Brain microvascular endothelial cell (primary cell): ENCODE data around the gene YY1.

ENCODE experiments used
- DNase-seq: peaks from one replicate; pipeline ENCODE4 v3.0.0-alpha.2; 2020
- H3K27ac ChIP-seq: fragments of 250-450 bp; sonication (Bioruptor Pico); 2 replicates; pipeline ENCODE4 v1.5.1; 2020; ENCODE audit warnings: mild to moderate bottlenecking, moderate library complexity
- H3K27me3 ChIP-seq: fragments of 250-450 bp; sonication (Bioruptor Pico); replicated peaks from 2 replicates; pipeline ENCODE4 v1.5.1; 2020; ENCODE audit warnings: mild to moderate bottlenecking
- H3K36me3 ChIP-seq: fragments of 250-450 bp; sonication (Bioruptor Pico); replicated peaks from 2 replicates; pipeline ENCODE4 v1.5.1; 2020; ENCODE audit warnings: mild to moderate bottlenecking
- H3K4me3 ChIP-seq: 2 replicates; pipeline ENCODE4 v1.5.1; 2011; ENCODE audit warnings: low read depth, mild to moderate bottlenecking, control low read depth, low read length, moderate library complexity
- CTCF ChIP-seq: IDR thresholded peaks from 2 replicates; pipeline ENCODE4 v1.5.1; 2011; ENCODE audit warnings: low read depth, mild to moderate bottlenecking, moderate library complexity, low read length, control low read depth, inconsistent platforms; ENCODE audit errors: missing control alignments
- in situ Hi-C: cut with HindIII; loops from 2 replicates; pipeline ENCODE4 v1.10.0; 2017; ENCODE audit warnings: low sequenced_read_pairs, low pct_ligation_motif_present

The YY1 gene

GRCh38 chr14:100290607-100291304 is 51.8 kb downstream of the YY1 start:
- no peak overlapping the region for H3K27ac ChIP-seq
- in situ Hi-C loops = no loop called here
- H3K36me3 ChIP-seq = peaks cover 9% of the 10 kb centered on the region
- no peak for DNase-seq
- no peak for TF ChIP-seq CTCF
- no peak overlapping the region for H3K4me3 ChIP-seq
- H3K27me3 ChIP-seq = no peaks in the 10 kb centered on the region

- no peak for DNase-seq
- no peak for TF ChIP-seq CTCF
- Histone ChIP-seq H3K27ac (no peak overlapping the region), H3K36me3 (peaks cover 9% of the 10 kb centered on the region), H3K4me3 (no peak overlapping the region), H3K27me3 (no peaks in the 10 kb centered on the region)
- in situ Hi-C loops = no loop called here
These were observed 52.5 kb downstream of the YY1 start for GRCh38 chr14:100291305-100292075.

GRCh38 chr14:100292301-100292775 is 53.4 kb downstream of the YY1 start:
- Histone ChIP-seq H3K27ac (no peak overlapping the region), H3K4me3 (no peak overlapping the region), H3K27me3 (no peaks in the 10 kb centered on the region), H3K36me3 (peaks cover 9% of the 10 kb centered on the region)
- no peak for TF ChIP-seq CTCF
- in situ Hi-C loops = no loop called here
- DNase-seq = no peak

- no peak for DNase-seq
- H3K27ac ChIP-seq = no peak overlapping the region
These were observed 54.0 kb downstream of the YY1 start for GRCh38 chr14:100292776-100293461.

More at GRCh38 chr14:100292776-100293461, 54.0 kb downstream of the YY1 start:
- Histone ChIP-seq H3K4me3 (no peak overlapping the region), H3K27me3 (no peaks in the 10 kb centered on the region), H3K36me3 (peaks cover 9% of the 10 kb centered on the region)
- in situ Hi-C loops = no loop called here
- no peak for TF ChIP-seq CTCF
